SK-MEL-5 (cell line): Measurements from ENCODE around the gene C2orf68. TPM values are rescaled to one million over a fixed set of nuclear protein-coding genes. Genes with fewer than 3 reads are reported as not detected.
"Not testable (repeated sequence)": the region's sequence is repeated elsewhere in the genome, so short reads cannot be mapped to it uniquely, and the experiment has no call there.

Experiments
- DNase-seq: peaks from one replicate; pipeline ENCODE4 v3.0.0-alpha.2; 2016; ENCODE audit warnings: low read depth, low spot score
- in situ Hi-C: cut with HindIII; loops from 2 replicates; pipeline ENCODE4 v1.10.0; 2016; ENCODE audit warnings: low sequenced_read_pairs, high pct_unique_total_duplicates, low pct_unique_long_range_greater_than_20kb
- polyA plus RNA-seq, 2 experiments: library from polyadenylated mRNA; depleted of rRNA; stranded (reverse); fragments of >200 nt; gene quantifications; 2 replicates each; pipeline ENCODE4 v1.2.3, GENCODE V29; 2015
- total RNA-seq: library from RNA; depleted of rRNA; stranded (reverse); fragments of >200 nt; shearing (Covaris generic); gene quantifications from 2 replicates; pipeline ENCODE4 v1.2.3, GENCODE V29; 2014; rRNA removed

The C2orf68 gene
- total RNA-seq = 27.3 and 29.9 TPM in 2 replicates
- polyA plus RNA-seq (2015; cell fraction: cytosol; rRNA removed) = 20.1 and 22.6 TPM in 2 replicates
- 55.7 and 57.9 TPM in 2 replicates for polyA plus RNA-seq (2015; cell fraction: nucleus; rRNA removed)

GRCh38 chr2:85611705-85612587 is at the start of gene C2orf68:
TSS of gene C2orf68 (minus strand) at chr2:85612066. CDS start at chr2:85611984, 82 bp downstream.
- peak; percentile 91 for DNase-seq
- in situ Hi-C loops = no loop called here

GRCh38 chr2:85661139-85661858 is 49.4 kb upstream of the C2orf68 start:
- DNase-seq = no peak
- in situ Hi-C loops = no loop called here

GRCh38 chr2:85660725-85661124 is 48.9 kb upstream of the C2orf68 start:
- DNase-seq = no peak
- in situ Hi-C loops = no loop called here

- in situ Hi-C loops, DNase-seq: not testable (repeated sequence)
These were observed 48.4 kb upstream of the C2orf68 start for GRCh38 chr2:85660301-85660700.

- DNase-seq = no peak
- in situ Hi-C loops = no loop called here
These were observed 47.6 kb upstream of the C2orf68 start for GRCh38 chr2:85659324-85659981.

- DNase-seq, in situ Hi-C loops: not testable (repeated sequence)
These were observed 45.5 kb upstream of the C2orf68 start for GRCh38 chr2:85657399-85657798.

- in situ Hi-C loops = no loop called here
These were observed 44.6 kb upstream of the C2orf68 start for GRCh38 chr2:85656468-85656867.

GRCh38 chr2:85655961-85656417 is 44.1 kb upstream of the C2orf68 start:
- in situ Hi-C loops = no loop called here
- DNase-seq = no peak

More at GRCh38 chr2:85656468-85656867, 44.6 kb upstream of the C2orf68 start:
- no peak for DNase-seq

GRCh38 chr2:85653996-85654395 is 42.1 kb upstream of the C2orf68 start:
- in situ Hi-C loops = no loop called here
- no peak for DNase-seq

GRCh38 chr2:85652056-85652455 is 40.2 kb upstream of the C2orf68 start:
- in situ Hi-C loops = no loop called here
- no peak for DNase-seq

GRCh38 chr2:85651097-85651496 is 39.2 kb upstream of the C2orf68 start:
- DNase-seq = no peak
- in situ Hi-C loops = no loop called here

GRCh38 chr2:85650456-85650855 is 38.6 kb upstream of the C2orf68 start:
- no peak for DNase-seq

GRCh38 chr2:85649201-85650190 is 37.6 kb upstream of the C2orf68 start:
- no peak for DNase-seq
- in situ Hi-C loops = no loop called here

More at GRCh38 chr2:85650456-85650855, 38.6 kb upstream of the C2orf68 start:
- in situ Hi-C loops = no loop called here

- in situ Hi-C loops = no loop called here
- peak; percentile 74 for DNase-seq
These were observed 36.8 kb upstream of the C2orf68 start for GRCh38 chr2:85648619-85649018.

- in situ Hi-C loops = no loop called here
- DNase-seq = no peak
These were observed 36.1 kb upstream of the C2orf68 start for GRCh38 chr2:85647823-85648526.

GRCh38 chr2:85646166-85646565 is 34.3 kb upstream of the C2orf68 start:
- in situ Hi-C loops = no loop called here

More at GRCh38 chr2:85646166-85646565, 34.3 kb upstream of the C2orf68 start:
- no peak for DNase-seq
